ENCODE results near the gene ACAP2. TPM values are rescaled to one million over a fixed set of nuclear protein-coding genes. Genes with fewer than 3 reads are reported as not detected.

Gene ACAP2
- total and polyA plus RNA-seq, 4 donors: 4.5 to 28.5 (median 23.3) TPM

- TF ChIP-seq ZBTB33 (IDR thresholded peaks at IDR 0.05): no peak
- no peak for TF ChIP-seq JUND (IDR thresholded peaks at IDR 0.05)
- TF ChIP-seq RXRA (IDR thresholded peaks at IDR 0.05): no peak
- no peak for TF ChIP-seq HNF4G (IDR thresholded peaks at IDR 0.05)
- no peak for TF ChIP-seq NR2F2 (IDR thresholded peaks at IDR 0.05)
- no peak for TF ChIP-seq TAF1 (conservative IDR thresholded peaks at IDR 0.05)
Observed at GRCh38 chr3:195372220-195372619, 70.6 kb downstream of the ACAP2 start (continued).

- Histone ChIP-seq H3K9ac (ENCODE audit: low read depth in 1 of 2, low read length in 2 of 2) (no peak overlapping the region), H3K36me3 (ENCODE audit: control insufficient read depth in 4 of 4, insufficient read depth in 3 of 4, low read depth in 1 of 4, low read length in 3 of 4) (peaks cover 0 to 4% (median 2%) of the 10 kb centered on the region in 4 donors), H3K9me3 (ENCODE audit: control insufficient read depth in 4 of 4, low read length in 3 of 4) (no peaks in the 10 kb centered on the region), H3K4me1 (ENCODE audit: control insufficient read depth in 4 of 4, insufficient read depth in 4 of 4, low read length in 3 of 4) (peaks cover 0 to 2% (median 0%) of the 10 kb centered on the region in 4 donors), H3K4me3 (ENCODE audit: low read depth in 1 of 3, low read length in 3 of 3) (no peak overlapping the region), H3K27ac (ENCODE audit: low read depth in 1 of 2, low read length in 2 of 2) (no peak overlapping the region), H3K27me3 (ENCODE audit: control insufficient read depth in 4 of 4, insufficient read depth in 4 of 4, low read length in 3 of 4) (no peaks in the 10 kb centered on the region)
- TF ChIP-seq TAF1 (conservative IDR thresholded peaks at IDR 0.05): no peak
- TF ChIP-seq HNF4G (IDR thresholded peaks at IDR 0.05): no peak
- peak; percentile 51 for TF ChIP-seq YY1 (IDR thresholded peaks at IDR 0.05)
- TF ChIP-seq RAD21 (IDR thresholded peaks at IDR 0.05): peak; percentile 28
- TF ChIP-seq HNF4A (conservative IDR thresholded peaks at IDR 0.05): peak; percentile 32 to 39
- TF ChIP-seq ZBTB33 (IDR thresholded peaks at IDR 0.05): no peak
- no peak for TF ChIP-seq CTCF (IDR thresholded peaks at IDR 0.05; ENCODE audit: low read depth, low read length, missing input control)
- TF ChIP-seq NR2F2 (IDR thresholded peaks at IDR 0.05): no peak
- no peak for TF ChIP-seq GABPA (IDR thresholded peaks at IDR 0.05 in 1 of 2, conservative IDR thresholded peaks at IDR 0.05 in 1 of 2)
- TF ChIP-seq FOXA1 (IDR thresholded peaks at IDR 0.05): no peak
- no peak for TF ChIP-seq SP1 (IDR thresholded peaks at IDR 0.05)
- TF ChIP-seq EGR1 (IDR thresholded peaks at IDR 0.05; ENCODE audit: low read depth in 2 of 2): no peak
- peak in 1 of 2 donors; percentile 25 for TF ChIP-seq JUND (IDR thresholded peaks at IDR 0.05)
- TF ChIP-seq MAX (IDR thresholded peaks at IDR 0.05): peak; percentile 18
- TF ChIP-seq REST (IDR thresholded peaks at IDR 0.05): no peak
- TF ChIP-seq RXRA (IDR thresholded peaks at IDR 0.05): peak in 1 of 2 donors; percentile 40
- TF ChIP-seq FOXA2 (IDR thresholded peaks at IDR 0.05): peak; percentile 37
- TF ChIP-seq ATF3 (IDR thresholded peaks at IDR 0.05): no peak
- no peak for DNase-seq (ENCODE audit: low spot score)
- WGBS: 82% methylated on average over 5 of the region's 5 CpGs
Observed at GRCh38 chr3:195366200-195366925, 76.5 kb downstream of the ACAP2 start.

Data from liver (tissue), 9 donors.